SK-N-SH (cell line): ENCODE results near the gene PIEZO2. TPM values are rescaled to one million over a fixed set of nuclear protein-coding genes. Genes with fewer than 3 reads are reported as not detected.

Experiments
- CTCF ChIA-PET: fragments of 300-600, 350-600 bp; formaldehyde crosslinking; extraction: SDS; loops from one replicate; lab custom pipeline; 2021; lab: Yijun Ruan, JAX
- POLR2A ChIA-PET: fragments of 350-600 bp; sonication (Branson Sonifier 250); formaldehyde crosslinking; extraction: SDS; loops from one replicate; lab custom pipeline; 2020; ENCODE audit warnings: antibody characterized with exemption, inconsistent platforms; lab: Yijun Ruan, JAX
- DNase-seq: peaks from one replicate; pipeline ENCODE4 v3.0.0; 2012
- H2AFZ ChIP-seq: fragments of 200-600 bp; sonication (generic); 2 replicates; pipeline ENCODE4 v1.8.1; 2016; ENCODE audit warnings: antibody characterized with exemption, mild to moderate bottlenecking, low read depth
- H3F3A ChIP-seq: fragments of 200-600 bp; sonication (generic); replicated peaks from 2 replicates; pipeline ENCODE3; 2016; ENCODE audit warnings: antibody characterized with exemption, mild to moderate bottlenecking; ENCODE audit not compliant: insufficient read depth
- H3K27ac ChIP-seq, 2 experiments: fragments of 200-500 bp in 1 of 2; fragments of 200-600 bp in 1 of 2; sonication (Bioruptor generic) in 1 of 2; sonication (generic), shearing (Covaris generic) in 1 of 2; 2 replicates each; pipeline versions ENCODE4 v1.5.1 to v1.6.1; 2014 to 2016; ENCODE audit warnings: low read depth in 2 of 2, inconsistent platforms in 1 of 2, low read length in 1 of 2, mild to moderate bottlenecking in 1 of 2, mixed read lengths in 1 of 2
- H3K27me3 ChIP-seq: fragments of 200-600 bp; sonication (generic), shearing (Covaris generic); 2 replicates; pipeline ENCODE4 v1.6.1; 2016; ENCODE audit warnings: mixed run types; ENCODE audit not compliant: insufficient read depth
- H3K36me3 ChIP-seq, 2 experiments: fragments of 200-500 bp in 1 of 2; fragments of 200-600 bp in 1 of 2; sonication (Bioruptor generic) in 1 of 2; sonication (generic) in 1 of 2; replicated peaks in 1 of 2; 2 replicates each; pipeline versions ENCODE3 to v1.5.1; 2014 to 2016; ENCODE audit warnings: low read length in 1 of 2, mild to moderate bottlenecking in 1 of 2; ENCODE audit not compliant: insufficient read depth in 2 of 2, control insufficient read depth in 1 of 2
- H3K4me1 ChIP-seq, 2 experiments: fragments of 200-500 bp in 1 of 2; fragments of 200-600 bp in 1 of 2; sonication (Bioruptor generic) in 1 of 2; sonication (generic), shearing (Covaris generic) in 1 of 2; 2 replicates each; pipeline versions ENCODE4 v1.5.1 to v1.6.1; 2014 to 2016; ENCODE audit warnings: low read depth in 1 of 2, low read length in 1 of 2, mixed run types in 1 of 2; ENCODE audit not compliant: insufficient read depth in 2 of 2, control insufficient read depth in 1 of 2
- H3K4me2 ChIP-seq: fragments of 200-600 bp; sonication (generic), shearing (Covaris generic); 2 replicates; pipeline ENCODE4 v1.6.1; 2017; ENCODE audit warnings: mixed run types
- H3K4me3 ChIP-seq, 2 experiments: fragments of 200-500 bp in 1 of 2; fragments of 200-600 bp in 1 of 2; sonication (Bioruptor generic) in 1 of 2; sonication (generic), shearing (Covaris generic) in 1 of 2; 2 replicates each; pipeline versions ENCODE4 v1.5.1 to v1.8.1; 2014 to 2016; ENCODE audit warnings: low read depth in 2 of 2, inconsistent platforms in 1 of 2, low read length in 1 of 2, mild to moderate bottlenecking in 1 of 2, mixed read lengths in 1 of 2, moderate library complexity in 1 of 2
- H3K79me2 ChIP-seq: fragments of 200-600 bp; sonication (generic); 2 replicates; pipeline ENCODE4 v1.8.1; 2017; ENCODE audit warnings: mild to moderate bottlenecking; ENCODE audit not compliant: insufficient read depth
- H3K9ac ChIP-seq: fragments of 200-600 bp; sonication (generic); 2 replicates; pipeline ENCODE4 v1.6.1; 2017; ENCODE audit warnings: mixed run types
- H3K9me2 ChIP-seq: fragments of 200-600 bp; sonication (generic); 2 replicates; pipeline ENCODE4 v1.6.1; 2017; ENCODE audit warnings: mixed run types
- H3K9me3 ChIP-seq: fragments of 200-600 bp; sonication (generic); 2 replicates; pipeline ENCODE4 v1.6.1; 2017; ENCODE audit warnings: mixed run types, mild to moderate bottlenecking, moderate library complexity
- H4K20me1 ChIP-seq: fragments of 200-600 bp; sonication (generic); 2 replicates; pipeline ENCODE4 v1.6.1; 2017; ENCODE audit warnings: mild to moderate bottlenecking, mixed run types; ENCODE audit not compliant: insufficient read depth
- CHD2 ChIP-seq: fragments of 150-350 bp; IDR thresholded peaks from 2 replicates; pipeline ENCODE4 v1.6.1; 2018; ENCODE audit warnings: low read length; ENCODE audit not compliant: partially characterized antibody
- CTCF ChIP-seq: fragments of 200-600 bp; sonication (generic); IDR thresholded peaks from 2 replicates; pipeline ENCODE4 v1.6.1; 2017; ENCODE audit warnings: antibody characterized with exemption, mild to moderate bottlenecking, moderate library complexity
- ELF1 ChIP-seq: IDR thresholded peaks from 2 replicates; pipeline ENCODE4 v1.4.0; 2012
- FOXJ3 ChIP-seq: sonication (generic); formaldehyde crosslinking; IDR thresholded peaks from 2 replicates; pipeline ENCODE4 v1.5.1; 2020; ENCODE audit warnings: mild to moderate bottlenecking, missing genetic modification reagents
- FOXM1 ChIP-seq: IDR thresholded peaks from 2 replicates; pipeline ENCODE4 v1.4.0; 2012; ENCODE audit warnings: low read depth, mild to moderate bottlenecking
- IRF3 ChIP-seq: fragments of 150-350 bp; IDR thresholded peaks from 2 replicates; pipeline ENCODE4 v1.6.1; 2016; ENCODE audit warnings: mild to moderate bottlenecking, low read depth, low read length
- JUND ChIP-seq: IDR thresholded peaks from 2 replicates; pipeline ENCODE4 v1.4.0; 2012
- MAX ChIP-seq: IDR thresholded peaks from 2 replicates; pipeline ENCODE4 v1.4.0; 2012; ENCODE audit warnings: low read depth
- MXI1 ChIP-seq: IDR thresholded peaks from 2 replicates; pipeline ENCODE4 v1.6.1; 2012; ENCODE audit warnings: mild to moderate bottlenecking, low read depth, low read length, improper control_type of control experiment
- NRF1 ChIP-seq: IDR thresholded peaks from 2 replicates; pipeline ENCODE4 v1.6.1; 2012; ENCODE audit warnings: low read depth, mild to moderate bottlenecking, low read length
- PBX3 ChIP-seq: IDR thresholded peaks from 2 replicates; pipeline ENCODE4; 2012
- POLR2AphosphoS5 ChIP-seq: IDR thresholded peaks from 2 replicates; pipeline ENCODE4 v1.6.1; 2012; ENCODE audit warnings: low read depth, low read length
- REST ChIP-seq: IDR thresholded peaks from 2 replicates; pipeline ENCODE4 v1.6.1; 2012; ENCODE audit warnings: mild to moderate bottlenecking, low read depth, low read length, moderate library complexity
- TAF1 ChIP-seq: IDR thresholded peaks from 2 replicates; pipeline ENCODE4 v1.6.1; 2012; ENCODE audit warnings: low read depth, mild to moderate bottlenecking, low read length, moderate library complexity, borderline replicate concordance
- USF2 ChIP-seq: fragments of 150-350 bp; IDR thresholded peaks from 2 replicates; pipeline ENCODE4 v1.6.1; 2017; ENCODE audit warnings: antibody characterized with exemption, low read length, low read depth, borderline replicate concordance
- ZBTB33 ChIP-seq: IDR thresholded peaks from 2 replicates; pipeline ENCODE4 v1.4.0; 2012; ENCODE audit warnings: low read depth, borderline replicate concordance
- WGBS: methylation state at CpG from one replicate; pipeline ENCODE4 v1.1.6; 2017; ENCODE audit warnings: low lambda C conversion rate; 5-methylcytosine and 5-hydroxymethylcytosine counted together
- polyA plus RNA-seq, 3 experiments: library from polyadenylated mRNA; depleted of rRNA; stranded (reverse); fragments of >200 nt; gene quantifications; 2 replicates each; pipeline ENCODE4 v1.2.3, GENCODE V29; 2012

PIEZO2 gene
- polyA plus RNA-seq, 1 of the 3 experiments (the other 2 are of a cell fraction): not detected

- DNase-seq: no peak
- CTCF ChIA-PET: no interaction called here
- H2AFZ ChIP-seq: no peak overlapping the region
Observed at GRCh38 chr18:11005528-11005927, 143.8 kb downstream of the PIEZO2 start.

More at GRCh38 chr18:11005528-11005927, 143.8 kb downstream of the PIEZO2 start:
- Histone ChIP-seq H4K20me1 (no peaks in the 10 kb centered on the region), H3K4me2 (no peak overlapping the region), H3K4me1 (no peaks in the 10 kb centered on the region), H3K79me2 (no peaks in the 10 kb centered on the region), H3F3A (no peaks in the 10 kb centered on the region), H3K9ac (no peak overlapping the region), H3K4me3 (no peak overlapping the region), H3K27me3 (no peaks in the 10 kb centered on the region), H3K36me3 (no peaks in the 10 kb centered on the region), H3K9me2 (no peaks in the 10 kb centered on the region), H3K9me3 (no peaks in the 10 kb centered on the region), H3K27ac (no peak overlapping the region)
- POLR2A ChIA-PET: no interaction called here
- WGBS: 0% methylated on average over 5 of the region's 5 CpGs
- TF ChIP-seq PBX3 (no peak), CTCF (no peak), JUND (no peak), POLR2AphosphoS5 (no peak), CHD2 (no peak), NRF1 (no peak), IRF3 (no peak), FOXM1 (no peak), USF2 (no peak), TAF1 (no peak), FOXJ3 (CRISPR knock-in tag) (no peak), MXI1 (no peak), ZBTB33 (no peak), ELF1 (no peak), MAX (no peak), REST (no peak)
